Esophagus squamous epithelium (tissue), 5 donors: Measurements from ENCODE around the gene NRG3. TPM values are rescaled to one million over a fixed set of nuclear protein-coding genes. Genes with fewer than 3 reads are reported as not detected.

ENCODE experiments used
- DNase-seq: peaks from one replicate; lab custom pipeline; 2025; lab: John Stamatoyannopoulos, UW
- H3K27ac ChIP-seq, 4 donors: fragments of 200-600 bp; sonication (generic); one replicate each; pipeline ENCODE4 v1.5.1; 2016 to 2019; ENCODE audit warnings: mild to moderate bottlenecking in 1 of 4
- H3K27me3 ChIP-seq, 4 donors: fragments of 200-600 bp; sonication (generic); 1 replicate in 3 of 4; 2 replicates in 1 of 4; pipeline versions ENCODE4 v1.5.1 to v1.6.0; 2017 to 2021; ENCODE audit warnings: antibody characterized with exemption in 1 of 4
- H3K36me3 ChIP-seq, 3 donors: fragments of 200-600 bp; sonication (generic); one replicate each; pipeline ENCODE4 v1.5.1; 2016 to 2019
- H3K4me1 ChIP-seq, 3 donors: fragments of 200-600 bp; sonication (generic); one replicate each; pipeline ENCODE4 v1.5.1; 2017 to 2019
- H3K4me3 ChIP-seq, 4 donors: fragments of 200-600 bp; sonication (generic); 1 replicate in 3 of 4; 2 replicates in 1 of 4; pipeline ENCODE4 v1.5.1; 2016 to 2019; ENCODE audit warnings: mild to moderate bottlenecking in 2 of 4, moderate library complexity in 1 of 4
- H3K9me3 ChIP-seq, 3 donors: fragments of 200-600 bp; sonication (generic); one replicate each; pipeline ENCODE4 v1.5.1; 2016 to 2019
- CTCF ChIP-seq, 6 experiments: fragments of 450-650 bp in 4 of 6; fragments of 200-600 bp in 2 of 6; sonication (generic) in 2 of 6; IDR thresholded peaks; one replicate each; pipeline ENCODE4 v1.5.1; 2016 to 2019; ENCODE audit warnings: antibody characterized with exemption in 6 of 6, mild to moderate bottlenecking in 4 of 6, moderate library complexity in 4 of 6
- POLR2A ChIP-seq, 4 donors: fragments of 450-650 bp; IDR thresholded peaks; one replicate each; pipeline ENCODE4 v1.6.1; 2017; ENCODE audit warnings: antibody characterized with exemption in 4 of 4, mild to moderate bottlenecking in 4 of 4, moderate library complexity in 3 of 4
- WGBS, 2 donors: methylation state at CpG; one replicate each; pipeline ENCODE4 v1.1.5; 2018; 5-methylcytosine and 5-hydroxymethylcytosine counted together
- intact Hi-C: fragments of 100-400 bp; cut with DNase I; formaldehyde crosslinking; loops from one replicate; pipeline ENCODE4 v1.15.0; 2022
- total RNA-seq, 4 donors: library from RNA; depleted of rRNA; stranded (reverse); fragments of >200 nt; gene quantifications; one replicate each; pipeline ENCODE4 v1.1.0, GENCODE V29; 2016
- donor health status: DM: yes; HTN: yes; CAD: no.

The NRG3 gene
- total RNA-seq, 4 donors from 2014 or later, result 0.19 TPM; not detected in 3

GRCh38 chr10:82267465-82267864 lies 392.5 kb downstream of the NRG3 start:
- H3K27me3 ChIP-seq, result no peaks in the 10 kb centered on the region
- H3K9me3 ChIP-seq, result no peaks in the 10 kb centered on the region
- intact Hi-C loops, result no loop called here
- H3K4me1 ChIP-seq, result no peaks in the 10 kb centered on the region
- no peak for TF ChIP-seq CTCF (IDR thresholded peaks at IDR 0.05)
- TF ChIP-seq POLR2A (IDR thresholded peaks at IDR 0.05), result no peak
- 55 to 71% methylated on average over 2 of the region's 2 CpGs for WGBS, 2 donors
- no peak overlapping the region for H3K27ac ChIP-seq
- DNase-seq, result no peak
- H3K4me3 ChIP-seq, result no peak overlapping the region
- no peaks in the 10 kb centered on the region for H3K36me3 ChIP-seq

GRCh38 chr10:82267960-82268359 lies 393.0 kb downstream of the NRG3 start:
- Histone ChIP-seq H3K36me3 (no peaks in the 10 kb centered on the region), H3K27ac (no peak overlapping the region), H3K4me3 (no peak overlapping the region), H3K27me3 (no peaks in the 10 kb centered on the region), H3K9me3 (no peaks in the 10 kb centered on the region), H3K4me1 (no peaks in the 10 kb centered on the region)
- TF ChIP-seq CTCF (IDR thresholded peaks at IDR 0.05), result no peak
- TF ChIP-seq POLR2A (IDR thresholded peaks at IDR 0.05), result no peak
- intact Hi-C loops, result no loop called here
- 61 to 71% methylated on average over 2 of the region's 2 CpGs for WGBS, 2 donors
- no peak for DNase-seq

- H3K27ac ChIP-seq, result no peak overlapping the region
- no peak overlapping the region for H3K4me3 ChIP-seq
- H3K36me3 ChIP-seq, result no peaks in the 10 kb centered on the region
- intact Hi-C loops, result no loop called here
- no peaks in the 10 kb centered on the region for H3K4me1 ChIP-seq
- no peaks in the 10 kb centered on the region for H3K9me3 ChIP-seq
- no peak for DNase-seq
- WGBS, 2 donors, result 39 to 64% methylated on average over 1 of the region's 1 CpG
- TF ChIP-seq CTCF (IDR thresholded peaks at IDR 0.05) (no peak), POLR2A (IDR thresholded peaks at IDR 0.05) (no peak)
- H3K27me3 ChIP-seq, result no peaks in the 10 kb centered on the region
Measured at GRCh38 chr10:82277591-82277990, 402.6 kb downstream of the NRG3 start.

GRCh38 chr10:82278401-82279182 lies 403.6 kb downstream of the NRG3 start:
- Histone ChIP-seq H3K9me3 (no peaks in the 10 kb centered on the region), H3K27me3 (no peaks in the 10 kb centered on the region), H3K27ac (no peak overlapping the region), H3K4me3 (no peak overlapping the region), H3K4me1 (no peaks in the 10 kb centered on the region), H3K36me3 (no peaks in the 10 kb centered on the region)
- TF ChIP-seq POLR2A (IDR thresholded peaks at IDR 0.05), result no peak
- TF ChIP-seq CTCF (IDR thresholded peaks at IDR 0.05), result no peak
- no peak for DNase-seq
- intact Hi-C loops, result no loop called here
- WGBS, 2 donors, result 25 to 34% methylated on average over 10 of the region's 10 CpGs

GRCh38 chr10:82282782-82283456 lies 407.9 kb downstream of the NRG3 start:
- DNase-seq, result no peak

More at GRCh38 chr10:82282782-82283456, 407.9 kb downstream of the NRG3 start:
- H3K4me1 ChIP-seq, result no peaks in the 10 kb centered on the region
- WGBS, 2 donors, result 49 to 68% methylated on average over 5 to 8 of the region's 8 CpGs
- no peaks in the 10 kb centered on the region for H3K36me3 ChIP-seq
- no peaks in the 10 kb centered on the region for H3K27me3 ChIP-seq
- H3K9me3 ChIP-seq, result no peaks in the 10 kb centered on the region
- intact Hi-C loops, result no loop called here
- H3K4me3 ChIP-seq, result no peak overlapping the region
- no peak overlapping the region for H3K27ac ChIP-seq
- TF ChIP-seq CTCF (IDR thresholded peaks at IDR 0.05), result no peak
- no peak for TF ChIP-seq POLR2A (IDR thresholded peaks at IDR 0.05)
